Measurements from ENCODE around the gene INSC.

The INSC gene

GRCh38 chr11:15123849-15124248 lies 9.1 kb downstream of the INSC start:
- no peaks in the 10 kb centered on the region for H3K9me3 Mint-ChIP-seq
- H3K27ac Mint-ChIP-seq, result no peak overlapping the region
- H3K36me3 Mint-ChIP-seq (ENCODE audit: low read depth), result no peaks in the 10 kb centered on the region
- no peaks in the 10 kb centered on the region for H3K4me1 Mint-ChIP-seq (ENCODE audit: low read depth)
- no peak for DNase-seq
- H3K27me3 Mint-ChIP-seq, result peaks cover 26% of the 10 kb centered on the region
- no peak overlapping the region for H3K4me3 Mint-ChIP-seq

- H3K27me3 Mint-ChIP-seq, result peaks cover 20% of the 10 kb centered on the region
- no peaks in the 10 kb centered on the region for H3K4me1 Mint-ChIP-seq (ENCODE audit: low read depth)
- H3K27ac Mint-ChIP-seq, result no peak overlapping the region
Measured at GRCh38 chr11:15124528-15124927, 9.8 kb downstream of the INSC start.

GRCh38 chr11:15127341-15127740 lies 12.6 kb downstream of the INSC start:
- peaks cover 12% of the 10 kb centered on the region for H3K27me3 Mint-ChIP-seq
- H3K9me3 Mint-ChIP-seq, result no peaks in the 10 kb centered on the region
- no peaks in the 10 kb centered on the region for H3K4me1 Mint-ChIP-seq (ENCODE audit: low read depth)

More at GRCh38 chr11:15124528-15124927, 9.8 kb downstream of the INSC start:
- Mint-ChIP-seq H3K4me3 (no peak overlapping the region), H3K36me3 (ENCODE audit: low read depth) (no peaks in the 10 kb centered on the region), H3K9me3 (no peaks in the 10 kb centered on the region)
- DNase-seq, result no peak

GRCh38 chr11:15128621-15129020 lies 13.9 kb downstream of the INSC start:
- Mint-ChIP-seq H3K4me1 (ENCODE audit: low read depth) (no peaks in the 10 kb centered on the region), H3K27ac (no peak overlapping the region), H3K36me3 (ENCODE audit: low read depth) (no peaks in the 10 kb centered on the region), H3K4me3 (no peak overlapping the region), H3K9me3 (no peaks in the 10 kb centered on the region), H3K27me3 (peaks cover 13% of the 10 kb centered on the region)
- DNase-seq, result no peak

More at GRCh38 chr11:15127341-15127740, 12.6 kb downstream of the INSC start:
- H3K4me3 Mint-ChIP-seq, result no peak overlapping the region
- no peaks in the 10 kb centered on the region for H3K36me3 Mint-ChIP-seq (ENCODE audit: low read depth)
- no peak for DNase-seq
- no peak overlapping the region for H3K27ac Mint-ChIP-seq

GRCh38 chr11:15136166-15136565 lies 21.4 kb downstream of the INSC start:
- no peak for DNase-seq
- H3K27me3 Mint-ChIP-seq, result peaks cover 25% of the 10 kb centered on the region
- H3K9me3 Mint-ChIP-seq, result no peaks in the 10 kb centered on the region
- H3K27ac Mint-ChIP-seq, result no peak overlapping the region
- H3K36me3 Mint-ChIP-seq (ENCODE audit: low read depth), result no peaks in the 10 kb centered on the region
- no peaks in the 10 kb centered on the region for H3K4me1 Mint-ChIP-seq (ENCODE audit: low read depth)
- H3K4me3 Mint-ChIP-seq, result no peak overlapping the region

- Mint-ChIP-seq H3K27me3 (peaks cover 13% of the 10 kb centered on the region), H3K4me1 (ENCODE audit: low read depth) (no peaks in the 10 kb centered on the region), H3K9me3 (no peaks in the 10 kb centered on the region), H3K4me3 (no peak overlapping the region), H3K36me3 (ENCODE audit: low read depth) (no peaks in the 10 kb centered on the region), H3K27ac (no peak overlapping the region)
- no peak for DNase-seq
Measured at GRCh38 chr11:15139096-15139770, 24.5 kb downstream of the INSC start.

- Mint-ChIP-seq H3K36me3 (ENCODE audit: low read depth) (no peaks in the 10 kb centered on the region), H3K27me3 (peaks cover 8% of the 10 kb centered on the region), H3K4me1 (ENCODE audit: low read depth) (no peaks in the 10 kb centered on the region), H3K4me3 (no peak overlapping the region), H3K9me3 (no peaks in the 10 kb centered on the region), H3K27ac (no peak overlapping the region)
- no peak for DNase-seq
Measured at GRCh38 chr11:15139958-15140659, 25.4 kb downstream of the INSC start.

- no peak for DNase-seq
- Mint-ChIP-seq H3K4me1 (ENCODE audit: low read depth) (no peaks in the 10 kb centered on the region), H3K27ac (no peak overlapping the region), H3K4me3 (no peak overlapping the region), H3K27me3 (peaks cover 2% of the 10 kb centered on the region), H3K9me3 (no peaks in the 10 kb centered on the region), H3K36me3 (ENCODE audit: low read depth) (no peaks in the 10 kb centered on the region)
Measured at GRCh38 chr11:15141381-15141780, 26.7 kb downstream of the INSC start.

GRCh38 chr11:15142838-15143237 lies 28.1 kb downstream of the INSC start:
- H3K4me3 Mint-ChIP-seq, result no peak overlapping the region
- no peaks in the 10 kb centered on the region for H3K9me3 Mint-ChIP-seq
- H3K27me3 Mint-ChIP-seq, result peaks cover 8% of the 10 kb centered on the region
- H3K36me3 Mint-ChIP-seq (ENCODE audit: low read depth), result no peaks in the 10 kb centered on the region
- no peak for DNase-seq
- no peaks in the 10 kb centered on the region for H3K4me1 Mint-ChIP-seq (ENCODE audit: low read depth)
- H3K27ac Mint-ChIP-seq, result no peak overlapping the region

GRCh38 chr11:15143855-15144254 lies 29.1 kb downstream of the INSC start:
- no peaks in the 10 kb centered on the region for H3K36me3 Mint-ChIP-seq (ENCODE audit: low read depth)
- H3K4me1 Mint-ChIP-seq (ENCODE audit: low read depth), result no peaks in the 10 kb centered on the region
- H3K4me3 Mint-ChIP-seq, result no peak overlapping the region
- DNase-seq, result no peak
- no peaks in the 10 kb centered on the region for H3K9me3 Mint-ChIP-seq
- peaks cover 8% of the 10 kb centered on the region for H3K27me3 Mint-ChIP-seq
- no peak overlapping the region for H3K27ac Mint-ChIP-seq

GRCh38 chr11:15144347-15144746 lies 29.6 kb downstream of the INSC start:
- no peaks in the 10 kb centered on the region for H3K4me1 Mint-ChIP-seq (ENCODE audit: low read depth)
- H3K36me3 Mint-ChIP-seq (ENCODE audit: low read depth), result no peaks in the 10 kb centered on the region
- DNase-seq, result no peak
- H3K9me3 Mint-ChIP-seq, result no peaks in the 10 kb centered on the region
- no peak overlapping the region for H3K4me3 Mint-ChIP-seq
- peaks cover 8% of the 10 kb centered on the region for H3K27me3 Mint-ChIP-seq
- H3K27ac Mint-ChIP-seq, result no peak overlapping the region

- DNase-seq, result no peak
- Mint-ChIP-seq H3K36me3 (ENCODE audit: low read depth) (no peaks in the 10 kb centered on the region), H3K27me3 (peaks cover 8% of the 10 kb centered on the region), H3K27ac (no peak overlapping the region), H3K4me3 (no peak overlapping the region), H3K4me1 (ENCODE audit: low read depth) (no peaks in the 10 kb centered on the region), H3K9me3 (no peaks in the 10 kb centered on the region)
Measured at GRCh38 chr11:15145151-15145550, 30.4 kb downstream of the INSC start.

- Mint-ChIP-seq H3K36me3 (ENCODE audit: low read depth) (no peaks in the 10 kb centered on the region), H3K4me3 (no peak overlapping the region), H3K9me3 (no peaks in the 10 kb centered on the region), H3K27me3 (peaks cover 8% of the 10 kb centered on the region), H3K27ac (no peak overlapping the region), H3K4me1 (ENCODE audit: low read depth) (peaks cover 4% of the 10 kb centered on the region)
- DNase-seq, result no peak
Measured at GRCh38 chr11:15145615-15146014, 30.9 kb downstream of the INSC start.

GRCh38 chr11:15146271-15147003 lies 31.7 kb downstream of the INSC start:
- H3K4me1 Mint-ChIP-seq (ENCODE audit: low read depth), result peaks cover 8% of the 10 kb centered on the region
- H3K36me3 Mint-ChIP-seq (ENCODE audit: low read depth), result no peaks in the 10 kb centered on the region
- H3K27me3 Mint-ChIP-seq, result peaks cover 8% of the 10 kb centered on the region
- no peak overlapping the region for H3K27ac Mint-ChIP-seq
- no peak for DNase-seq
- no peaks in the 10 kb centered on the region for H3K9me3 Mint-ChIP-seq
- no peak overlapping the region for H3K4me3 Mint-ChIP-seq

- Mint-ChIP-seq H3K4me3 (no peak overlapping the region), H3K36me3 (ENCODE audit: low read depth) (no peaks in the 10 kb centered on the region)
Measured at GRCh38 chr11:15148169-15148568, 33.4 kb downstream of the INSC start.

More at GRCh38 chr11:15148169-15148568, 33.4 kb downstream of the INSC start:
- Mint-ChIP-seq H3K9me3 (no peaks in the 10 kb centered on the region), H3K4me1 (ENCODE audit: low read depth) (peaks cover 8% of the 10 kb centered on the region), H3K27ac (no peak overlapping the region), H3K27me3 (peaks cover 8% of the 10 kb centered on the region)
- no peak for DNase-seq

Data from activated T-cell treated with anti-CD3 and anti-CD28 coated beads, Interleukin-2, amount 50 U/mL, for 24 hours (primary cell).